GM23338 (cell line): ENCODE results near the gene DEK. TPM values are rescaled to one million over a fixed set of nuclear protein-coding genes. Genes with fewer than 3 reads are reported as not detected.

ENCODE experiments used
- ATAC-seq: fragments of 200-7000 bp; cut with Tn5 transposase; 3 replicates; pipeline ENCODE4 v1.9.1; 2020
- DNase-seq: peaks from one replicate; pipeline ENCODE4 v3.0.0-alpha.2; 2015; ENCODE audit warnings: low spot score
- H2AFZ ChIP-seq: fragments of 200-600 bp; sonication (generic); 2 replicates; pipeline ENCODE4 v1.8.0; 2016; ENCODE audit warnings: antibody characterized with exemption, mild to moderate bottlenecking, moderate library complexity
- H3F3A ChIP-seq: fragments of 200-600 bp; sonication (generic); replicated peaks from 2 replicates; pipeline ENCODE4 v1.8.0; 2017; ENCODE audit warnings: antibody characterized with exemption, mixed run types, low read depth
- H3K27ac ChIP-seq: fragments of 200-600 bp; sonication (generic); 2 replicates; pipeline ENCODE4 v1.6.1; 2016; ENCODE audit warnings: low read depth
- H3K27me3 ChIP-seq: fragments of 200-600 bp; sonication (generic); 2 replicates; pipeline ENCODE4 v1.8.0; 2016; ENCODE audit warnings: mild to moderate bottlenecking, mixed run types, moderate library complexity; ENCODE audit not compliant: insufficient read depth
- H3K36me3 ChIP-seq: fragments of 200-600 bp; sonication (generic); 2 replicates; pipeline ENCODE4 v1.8.0; 2016; ENCODE audit warnings: mild to moderate bottlenecking; ENCODE audit not compliant: insufficient read depth
- H3K4me1 ChIP-seq: fragments of 200-600 bp; sonication (generic); 2 replicates; pipeline ENCODE4 v1.8.0; 2016; ENCODE audit warnings: mild to moderate bottlenecking, moderate library complexity; ENCODE audit not compliant: insufficient read depth
- H3K4me2 ChIP-seq: fragments of 200-600 bp; sonication (generic); 2 replicates; pipeline ENCODE4 v1.7.1; 2017; ENCODE audit warnings: mixed run types
- H3K4me3 ChIP-seq: fragments of 200-600 bp; sonication (generic); 2 replicates; pipeline ENCODE4 v1.6.1; 2016; ENCODE audit warnings: mixed run types
- H3K79me2 ChIP-seq: fragments of 200-600 bp; sonication (generic); replicated peaks from 2 replicates; pipeline ENCODE4 v1.8.0; 2017; ENCODE audit warnings: mild to moderate bottlenecking; ENCODE audit not compliant: insufficient read depth
- H3K9me2 ChIP-seq: fragments of 200-600 bp; sonication (generic); 2 replicates; pipeline ENCODE4 v1.8.0; 2017; ENCODE audit not compliant: insufficient read depth
- H4K20me1 ChIP-seq: fragments of 200-600 bp; sonication (generic); replicated peaks from 2 replicates; pipeline ENCODE4 v1.8.0; 2017; ENCODE audit warnings: mild to moderate bottlenecking; ENCODE audit not compliant: insufficient read depth
- H3K27ac Mint-ChIP-seq: 2 replicates; pipeline ENCODE4 v1.8.0; 2020; ENCODE audit warnings: inconsistent platforms, mild to moderate bottlenecking, moderate library complexity, mixed read lengths
- H3K27me3 Mint-ChIP-seq: 3 replicates; pipeline ENCODE4 v1.8.0; 2022; ENCODE audit warnings: low read depth, mild to moderate bottlenecking, moderate library complexity, mixed read lengths, inconsistent platforms; ENCODE audit not compliant: insufficient read depth, poor library complexity
- H3K36me3 Mint-ChIP-seq: 3 replicates; pipeline ENCODE4 v1.8.0; 2021; ENCODE audit warnings: low read depth, mild to moderate bottlenecking, inconsistent platforms, moderate library complexity, mixed read lengths
- H3K4me1 Mint-ChIP-seq: 3 replicates; pipeline ENCODE4 v1.8.0; 2020; ENCODE audit warnings: mild to moderate bottlenecking, inconsistent platforms, mixed read lengths
- H3K4me3 Mint-ChIP-seq: 3 replicates; pipeline ENCODE4 v1.8.0; 2021; ENCODE audit warnings: moderate library complexity, mild to moderate bottlenecking, inconsistent platforms, mixed read lengths
- H3K9me3 Mint-ChIP-seq: 3 replicates; pipeline ENCODE4 v1.8.0; 2020; ENCODE audit warnings: moderate library complexity, mild to moderate bottlenecking, inconsistent platforms, mixed read lengths
- CTCF ChIP-seq, 2 experiments: fragments of 200-600 bp in 1 of 2; sonication (generic) in 1 of 2; conservative IDR thresholded peaks; 2 replicates each; pipeline versions ENCODE4 v1.5.1 to v1.6.1; 2016 to 2017; ENCODE audit warnings: antibody characterized with exemption in 2 of 2, low read depth in 2 of 2, mild to moderate bottlenecking in 2 of 2, moderate library complexity in 1 of 2
- EZH2phosphoT487 ChIP-seq: fragments of 200-600 bp; sonication (generic); IDR thresholded peaks from one replicate; pipeline ENCODE4 v1.8.1; 2018; ENCODE audit warnings: antibody characterized with exemption; ENCODE audit not compliant: unreplicated experiment
- JUNB ChIP-seq: IDR thresholded peaks from one replicate; pipeline ENCODE4 v1.6.1; 2016; ENCODE audit warnings: antibody characterized with exemption; ENCODE audit not compliant: unreplicated experiment
- NANOG ChIP-seq: IDR thresholded peaks from 2 replicates; pipeline ENCODE4 v1.6.1; 2016; ENCODE audit warnings: antibody characterized with exemption, borderline replicate concordance
- POLR2AphosphoS5 ChIP-seq: IDR thresholded peaks from 2 replicates; pipeline ENCODE4 v1.6.1; 2016; ENCODE audit warnings: antibody characterized with exemption, low read depth
- STAT1 ChIP-seq: IDR thresholded peaks from one replicate; pipeline ENCODE4 v1.6.1; 2016; ENCODE audit warnings: antibody characterized with exemption; ENCODE audit not compliant: unreplicated experiment
- ZNF114 ChIP-seq: fragments of 250-450 bp; sonication (Bioruptor Pico); IDR thresholded peaks from 2 replicates; pipeline ENCODE4 v1.5.0; 2020; ENCODE audit warnings: mild to moderate bottlenecking, moderate library complexity
- ZNF462 ChIP-seq: fragments of 250-450 bp; sonication (Bioruptor Pico); IDR thresholded peaks from 2 replicates; pipeline ENCODE4 v1.5.0; 2020; ENCODE audit warnings: mild to moderate bottlenecking, moderate library complexity
- polyA plus RNA-seq: library from polyadenylated mRNA; unstranded; fragments of >200 nt; fragmentation: Nextera tagmentation; extraction: Ambion mirVana; gene quantifications from 2 replicates; pipeline ENCODE4 v1.2.1, GENCODE V29; 2016
- total RNA-seq: library from RNA; depleted of rRNA; stranded (reverse); fragments of >200 nt; shearing (Covaris generic); gene quantifications from 2 replicates; pipeline ENCODE4 v1.2.3, GENCODE V29; 2014
- TF ChIP-seq, protein P1 (sequence below): IDR thresholded peaks from one replicate; pipeline ENCODE4 v1.6.1; 2018; ENCODE audit warnings: antibody characterized with exemption; ENCODE audit not compliant: unreplicated experiment

Gene DEK
- total and polyA plus RNA-seq, 2 experiments from 2014 or later, result 218 to 582 TPM

- no peak for DNase-seq
Measured at GRCh38 chr6:18269717-18270116, 5.4 kb upstream of the DEK start.

GRCh38 chr6:18269253-18269652, 4.9 kb upstream of the DEK start:
- no peak for DNase-seq
- Mint-ChIP-seq H3K4me3 (no peak overlapping the region), H3K27ac (no peak overlapping the region), H3K36me3 (peaks cover 11% of the 10 kb centered on the region), H3K4me1 (peaks cover 9% of the 10 kb centered on the region), H3K27me3 (peaks cover 13% of the 10 kb centered on the region), H3K9me3 (peaks cover 14% of the 10 kb centered on the region)
- no peak overlapping the region for H3K4me3 ChIP-seq
- no peaks in the 10 kb centered on the region for H4K20me1 ChIP-seq
- TF ChIP-seq EZH2phosphoT487 (no peak), CTCF (conservative IDR thresholded peaks at IDR 0.05; ENCODE audit: low read depth in 2 of 2) (no peak), STAT1 (no peak), NANOG (no peak), POLR2AphosphoS5 (no peak), ZNF114 (no peak), ZNF462 (CRISPR knock-in tag) (no peak)
- TF ChIP-seq, protein P1, sequence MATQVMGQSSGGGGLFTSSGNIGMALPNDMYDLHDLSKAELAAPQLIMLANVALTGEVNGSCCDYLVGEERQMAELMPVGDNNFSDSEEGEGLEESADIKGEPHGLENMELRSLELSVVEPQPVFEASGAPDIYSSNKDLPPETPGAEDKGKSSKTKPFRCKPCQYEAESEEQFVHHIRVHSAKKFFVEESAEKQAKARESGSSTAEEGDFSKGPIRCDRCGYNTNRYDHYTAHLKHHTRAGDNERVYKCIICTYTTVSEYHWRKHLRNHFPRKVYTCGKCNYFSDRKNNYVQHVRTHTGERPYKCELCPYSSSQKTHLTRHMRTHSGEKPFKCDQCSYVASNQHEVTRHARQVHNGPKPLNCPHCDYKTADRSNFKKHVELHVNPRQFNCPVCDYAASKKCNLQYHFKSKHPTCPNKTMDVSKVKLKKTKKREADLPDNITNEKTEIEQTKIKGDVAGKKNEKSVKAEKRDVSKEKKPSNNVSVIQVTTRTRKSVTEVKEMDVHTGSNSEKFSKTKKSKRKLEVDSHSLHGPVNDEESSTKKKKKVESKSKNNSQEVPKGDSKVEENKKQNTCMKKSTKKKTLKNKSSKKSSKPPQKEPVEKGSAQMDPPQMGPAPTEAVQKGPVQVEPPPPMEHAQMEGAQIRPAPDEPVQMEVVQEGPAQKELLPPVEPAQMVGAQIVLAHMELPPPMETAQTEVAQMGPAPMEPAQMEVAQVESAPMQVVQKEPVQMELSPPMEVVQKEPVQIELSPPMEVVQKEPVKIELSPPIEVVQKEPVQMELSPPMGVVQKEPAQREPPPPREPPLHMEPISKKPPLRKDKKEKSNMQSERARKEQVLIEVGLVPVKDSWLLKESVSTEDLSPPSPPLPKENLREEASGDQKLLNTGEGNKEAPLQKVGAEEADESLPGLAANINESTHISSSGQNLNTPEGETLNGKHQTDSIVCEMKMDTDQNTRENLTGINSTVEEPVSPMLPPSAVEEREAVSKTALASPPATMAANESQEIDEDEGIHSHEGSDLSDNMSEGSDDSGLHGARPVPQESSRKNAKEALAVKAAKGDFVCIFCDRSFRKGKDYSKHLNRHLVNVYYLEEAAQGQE, result no peak
- ATAC-seq, result no peak
- 0 out of 2 replicates have a peak overlapping the region, but pooled peaks have one; percentile 38 for H2AFZ ChIP-seq
- no peaks in the 10 kb centered on the region for H3K36me3 ChIP-seq
- 0 out of 2 replicates have a peak, but pooled peaks cover 3% of the 10 kb centered on the region for H3K9me2 ChIP-seq
- H3K79me2 ChIP-seq, result no peaks in the 10 kb centered on the region
- peaks cover 10% of the 10 kb centered on the region for H3K4me1 ChIP-seq
- H3K4me2 ChIP-seq, result no peak overlapping the region
- H3K27me3 ChIP-seq, result peaks cover 9% of the 10 kb centered on the region; the same call in 1 of the 2 replicates
- no peak overlapping the region for H3K27ac ChIP-seq
- H3F3A ChIP-seq, result 0 out of 2 replicates have a peak, but pooled peaks cover 6% of the 10 kb centered on the region

More at GRCh38 chr6:18269717-18270116, 5.4 kb upstream of the DEK start:
- Mint-ChIP-seq H3K36me3 (peaks cover 11% of the 10 kb centered on the region), H3K4me3 (no peak overlapping the region), H3K9me3 (peaks cover 14% of the 10 kb centered on the region), H3K27ac (no peak overlapping the region), H3K4me1 (peaks cover 10% of the 10 kb centered on the region), H3K27me3 (peaks cover 11% of the 10 kb centered on the region)
- no peaks in the 10 kb centered on the region for H3K79me2 ChIP-seq
- no peak for ATAC-seq
- no peaks in the 10 kb centered on the region for H4K20me1 ChIP-seq
- TF ChIP-seq JUNB, result no peak
- no peak overlapping the region for H3K4me3 ChIP-seq
- no peak overlapping the region for H3K27ac ChIP-seq
- H3K27me3 ChIP-seq, result peaks cover 12% of the 10 kb centered on the region; the same call in 1 of the 2 replicates
- H3K4me1 ChIP-seq, result peaks cover 10% of the 10 kb centered on the region
- H3F3A ChIP-seq, result 0 out of 2 replicates have a peak, but pooled peaks cover 6% of the 10 kb centered on the region
- H3K36me3 ChIP-seq, result no peaks in the 10 kb centered on the region
- 0 out of 2 replicates have a peak, but pooled peaks cover 3% of the 10 kb centered on the region for H3K9me2 ChIP-seq
- no peak overlapping the region for H3K4me2 ChIP-seq
- no peak overlapping the region for H2AFZ ChIP-seq
